Posterior vena cava (tissue), 2 donors: ENCODE measurements around the gene TRABD2B. TPM values are rescaled to one million over a fixed set of nuclear protein-coding genes. Genes with fewer than 3 reads are reported as not detected.
"Not testable (repeated sequence)": the region's sequence is repeated elsewhere in the genome, so short reads cannot be mapped to it uniquely, and the experiment has no call there.

Experiments
- DNase-seq: peaks from one replicate; pipeline ENCODE4 v3.0.0-alpha.2; 2020; ENCODE audit warnings: low spot score
- intact Hi-C, 2 donors: fragments of 100-400 bp; cut with DNase I; formaldehyde crosslinking; loops; one replicate each; pipeline versions ENCODE4 v1.14.1 to v1.14.2; 2022 to 2023
- total RNA-seq, 2 donors: library from RNA; stranded (reverse); fragmentation: NEBNext Ultra II Directional; extraction: Animal tissue kit (Norgen Biotek cat#: 25700); gene quantifications; one replicate each; pipeline ENCODE4 v1.2.1, GENCODE V29; 2021
- donor health status: DM: yes; HTN: yes; CAD: no.
- donor health status: DM: yes; HTN: yes; CAD: no.

The TRABD2B gene
- total RNA-seq, 2 donors from 2014 or later: 10.5 to 16.4 TPM

GRCh38 chr1:47975302-47975921 is 21.8 kb downstream of the TRABD2B start:
- intact Hi-C loops: no loop called here
- no peak for DNase-seq

DNA sequence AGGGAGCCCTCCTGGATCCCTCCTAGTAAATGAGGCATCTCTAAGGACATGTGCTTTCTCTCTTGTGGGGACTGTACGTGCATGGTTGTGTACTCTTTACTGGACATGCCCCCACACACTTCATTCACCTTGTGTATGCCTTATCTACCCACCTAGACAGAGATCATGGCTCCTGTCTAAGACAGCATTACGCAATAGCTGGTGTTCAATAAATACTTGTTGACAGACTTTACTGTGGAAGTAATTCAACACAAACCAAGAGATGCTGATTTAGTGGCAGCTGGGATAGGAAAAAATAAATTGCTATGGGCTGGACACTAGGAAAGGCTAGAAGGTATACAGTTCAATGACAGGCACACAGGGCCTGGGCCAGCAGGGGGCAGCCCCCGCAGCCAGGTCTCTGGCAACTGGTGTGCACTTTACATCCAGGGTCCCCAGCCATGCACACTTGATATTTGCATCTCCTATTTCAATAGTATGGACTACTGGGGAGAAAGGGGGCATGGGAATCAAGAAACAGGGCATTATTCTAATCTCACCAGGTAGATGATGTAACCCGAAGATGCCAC is 24.2 kb downstream of the TRABD2B start:
- intact Hi-C loops: no loop called here
- DNase-seq: no peak

GRCh38 chr1:47971385-47972160 is 25.6 kb downstream of the TRABD2B start:
- no peak for DNase-seq
- intact Hi-C loops: no loop called here

DNA sequence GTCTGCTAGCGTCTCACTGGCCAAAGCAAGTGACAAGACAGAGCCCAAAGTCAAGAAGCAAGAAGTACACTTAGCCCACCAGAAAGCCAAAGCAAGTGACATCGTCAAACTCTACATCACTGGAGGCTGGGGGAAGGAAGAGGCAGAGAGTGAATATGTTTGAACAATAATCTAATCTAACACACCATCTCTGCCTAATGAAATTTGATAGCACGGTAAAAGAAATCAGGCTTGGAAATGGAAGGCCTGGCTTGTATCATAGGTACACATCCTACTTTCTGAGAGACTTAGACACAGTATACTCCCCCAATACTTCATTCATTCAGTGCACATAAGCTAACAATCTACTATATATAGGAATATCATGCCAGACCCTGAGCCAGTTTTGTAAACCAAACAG is 26.3 kb downstream of the TRABD2B start:
- intact Hi-C loops: no loop called here
- no peak for DNase-seq

DNA sequence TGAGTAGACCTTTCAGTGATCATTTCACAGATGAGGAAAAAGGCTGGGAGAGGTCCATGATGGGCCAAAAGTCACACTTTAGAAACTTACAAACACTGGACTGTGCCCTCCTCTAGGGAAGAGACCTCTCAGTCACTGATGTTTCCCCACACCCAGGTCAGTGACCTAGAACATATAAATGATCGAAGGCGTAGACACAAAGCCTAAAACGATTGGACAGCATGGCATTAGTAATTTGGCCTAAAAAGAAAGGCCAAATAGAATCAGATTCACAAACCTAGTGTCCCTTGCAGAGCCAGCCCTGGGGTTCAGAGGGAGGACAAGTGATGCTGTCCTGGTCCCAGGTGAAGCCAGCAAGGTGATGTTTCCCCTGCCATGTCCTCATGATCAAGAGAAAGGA is 27.7 kb downstream of the TRABD2B start:
- no peak for DNase-seq
- intact Hi-C loops: no loop called here

DNA sequence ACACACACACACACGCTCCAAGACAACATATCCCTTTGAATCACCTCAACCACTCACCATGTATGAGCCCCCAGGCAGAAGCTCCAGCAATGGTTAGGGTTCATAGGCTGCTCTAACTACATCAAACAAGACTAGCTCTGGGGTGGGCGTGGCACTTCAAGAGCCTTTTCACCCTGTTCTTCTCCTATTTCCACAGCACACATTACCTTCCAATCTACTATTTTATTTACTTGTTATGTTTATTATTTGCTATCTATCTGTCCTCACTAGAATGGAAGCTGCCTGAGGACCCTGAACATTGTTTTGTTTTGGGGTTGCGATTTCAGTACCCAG is 28.7 kb downstream of the TRABD2B start:
- intact Hi-C loops: no loop called here
- no peak for DNase-seq

DNA sequence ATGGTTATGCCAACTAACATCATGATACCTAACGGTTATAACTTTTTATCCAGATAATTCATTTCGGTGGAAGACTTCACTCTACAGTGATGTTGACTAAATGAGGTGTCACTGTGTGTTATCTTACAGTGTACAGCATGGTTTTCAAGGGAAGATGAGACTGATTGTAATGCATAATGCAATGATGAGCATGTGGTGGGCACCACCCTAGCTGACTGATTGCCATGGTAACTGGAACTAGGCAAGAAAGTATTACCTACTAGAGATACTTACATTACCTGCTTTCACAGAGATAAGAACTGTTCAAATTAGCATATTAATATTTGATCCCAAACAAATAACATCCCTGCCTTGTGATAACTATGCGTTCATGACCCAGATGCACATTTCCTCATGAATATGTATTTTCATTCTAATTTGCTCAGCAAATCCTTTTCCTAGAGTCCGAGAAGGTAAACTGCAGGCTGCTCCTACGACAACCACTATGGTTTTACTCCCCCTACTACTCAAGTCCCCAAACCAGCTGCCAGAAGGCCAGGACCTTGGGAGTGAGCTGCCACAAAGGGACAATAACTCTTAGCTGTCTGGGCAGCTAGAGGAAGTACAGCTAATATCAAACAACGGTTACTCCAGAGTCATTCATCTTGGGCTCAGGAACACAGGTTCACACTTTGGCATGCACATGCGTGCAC is 29.2 kb downstream of the TRABD2B start:
- intact Hi-C loops: no loop called here

DNA sequence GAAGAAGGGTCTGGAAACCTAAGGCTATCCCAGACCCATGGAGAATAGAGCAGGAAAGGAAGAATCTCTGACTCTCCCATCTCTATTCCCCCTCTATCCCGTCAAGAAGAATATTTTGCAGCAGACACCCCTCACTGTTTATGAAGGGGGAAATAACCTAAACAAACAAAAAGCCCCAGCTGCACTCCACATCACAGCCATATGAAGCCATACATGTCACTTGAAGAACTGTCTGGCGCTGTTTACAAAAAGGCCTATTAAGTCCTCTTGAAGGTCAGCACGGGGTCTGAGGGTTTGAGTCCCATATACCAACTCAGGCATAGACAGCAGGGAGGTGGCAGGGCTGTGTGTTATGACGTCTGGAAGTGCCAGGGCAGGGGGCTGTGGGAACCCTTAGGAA is 31.4 kb downstream of the TRABD2B start:
- intact Hi-C loops: no loop called here
- no peak for DNase-seq

More for the DNA sequence above, 29.2 kb downstream of the TRABD2B start:
- no peak for DNase-seq

DNA sequence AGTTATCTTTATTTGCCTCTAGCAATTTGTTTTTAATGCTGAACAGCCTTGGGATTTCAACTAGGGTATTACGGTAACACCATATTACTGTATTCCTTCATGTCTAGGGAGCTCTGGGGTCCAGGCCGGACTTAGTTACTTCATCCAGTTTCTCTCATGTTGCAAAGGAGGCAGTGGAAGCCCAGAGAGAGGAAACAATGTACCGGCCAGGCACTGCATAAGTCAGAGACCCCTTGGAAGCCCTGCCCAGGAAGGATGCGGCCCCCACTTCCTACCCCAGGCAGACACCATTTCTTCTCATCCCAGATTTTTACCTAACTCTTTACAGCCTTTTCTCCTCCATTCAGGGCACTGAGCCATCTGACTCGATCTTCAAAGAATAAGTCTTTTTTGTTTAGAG is 32.5 kb downstream of the TRABD2B start:
- intact Hi-C loops: no loop called here
- DNase-seq: no peak

DNA sequence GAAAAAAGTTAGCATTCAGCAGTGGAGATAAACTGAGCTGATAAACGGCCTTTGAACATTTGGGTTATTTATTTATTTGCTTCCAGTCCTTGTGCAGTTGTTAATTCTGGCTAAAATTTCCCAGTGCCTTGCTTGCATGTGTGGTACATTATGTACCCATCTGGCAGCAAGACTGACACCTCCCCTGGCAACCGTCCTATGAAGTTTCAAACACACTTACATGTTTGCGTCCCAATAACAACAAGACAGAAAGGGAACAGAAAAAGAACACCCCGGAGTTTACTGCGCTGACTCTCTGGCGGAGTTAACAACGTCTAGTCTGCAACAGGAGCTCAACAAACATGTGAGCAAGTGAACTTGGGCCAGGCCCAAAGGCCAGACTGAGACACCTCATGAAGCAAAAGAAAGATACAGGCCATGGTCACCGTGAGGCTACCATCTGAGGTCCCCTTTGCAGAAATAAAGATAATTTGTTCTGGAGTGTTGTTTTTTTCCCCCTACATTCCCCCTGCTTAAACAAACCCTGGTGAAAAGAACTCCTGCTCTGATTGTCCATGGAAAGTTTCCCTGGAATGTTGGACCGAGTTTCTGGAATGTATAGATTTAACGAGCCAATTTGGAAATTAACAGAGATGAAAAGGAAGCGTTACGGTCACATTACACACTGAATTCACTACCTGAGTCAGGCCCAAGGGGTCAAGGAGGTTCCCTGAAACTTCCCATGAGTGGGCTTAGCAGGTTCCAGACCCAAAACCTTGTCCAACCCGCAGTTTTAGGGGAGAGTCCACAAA is 33.4 kb downstream of the TRABD2B start:
- DNase-seq: no peak
- intact Hi-C loops: no loop called here

GRCh38 chr1:47962750-47963492 is 34.3 kb downstream of the TRABD2B start:
- intact Hi-C loops: no loop called here
- no peak for DNase-seq

DNA sequence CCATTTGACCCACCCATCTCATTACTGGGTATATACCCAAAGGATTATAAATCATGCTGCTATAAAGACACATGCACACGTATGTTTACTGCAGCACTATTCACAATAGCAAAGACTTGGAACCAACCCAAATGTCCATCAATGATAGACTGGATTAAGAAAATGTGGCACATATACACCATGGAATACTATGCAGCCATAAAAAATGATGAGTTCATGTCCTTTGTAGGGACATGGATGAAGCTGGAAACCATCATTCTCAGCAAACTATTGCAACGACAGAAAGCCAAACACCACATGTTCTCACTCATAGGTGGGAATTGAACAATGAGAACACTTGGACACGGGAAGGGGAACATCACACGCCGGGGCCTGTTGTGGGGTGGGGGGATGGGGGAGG is 35.4 kb downstream of the TRABD2B start:
- intact Hi-C loops, DNase-seq: not testable (repeated sequence)

GRCh38 chr1:47956491-47956890 is 40.7 kb downstream of the TRABD2B start:
- intact Hi-C loops: not testable (repeated sequence)

GRCh38 chr1:47953661-47954060 is 43.5 kb downstream of the TRABD2B start:
- intact Hi-C loops: no loop called here
- no peak for DNase-seq

More at GRCh38 chr1:47956491-47956890, 40.7 kb downstream of the TRABD2B start:
- DNase-seq: not testable (repeated sequence)

- intact Hi-C loops: no loop called here
- no peak for DNase-seq
These were observed 45.5 kb downstream of the TRABD2B start for GRCh38 chr1:47951545-47952235.

DNA sequence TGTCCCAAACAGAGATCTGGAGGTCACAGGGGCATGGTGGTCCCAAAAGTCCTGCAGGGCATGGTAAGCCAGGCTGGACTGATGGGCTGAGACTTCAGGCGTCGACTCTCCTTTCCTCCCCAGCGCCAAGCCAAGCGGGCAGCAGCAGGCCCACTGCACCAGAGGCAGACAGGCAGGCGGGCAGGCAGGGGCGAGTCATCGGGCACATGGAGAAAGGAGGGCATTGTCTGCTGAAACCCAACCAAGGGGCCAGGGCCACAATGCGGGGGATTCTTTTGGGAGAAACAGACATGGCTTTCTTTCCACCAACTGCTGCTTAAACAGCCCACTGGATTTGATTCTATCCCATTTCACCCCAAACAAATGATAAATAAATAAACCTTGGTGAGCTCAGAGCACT is 46.2 kb downstream of the TRABD2B start:
- DNase-seq: no peak
- intact Hi-C loops: no loop called here

DNA sequence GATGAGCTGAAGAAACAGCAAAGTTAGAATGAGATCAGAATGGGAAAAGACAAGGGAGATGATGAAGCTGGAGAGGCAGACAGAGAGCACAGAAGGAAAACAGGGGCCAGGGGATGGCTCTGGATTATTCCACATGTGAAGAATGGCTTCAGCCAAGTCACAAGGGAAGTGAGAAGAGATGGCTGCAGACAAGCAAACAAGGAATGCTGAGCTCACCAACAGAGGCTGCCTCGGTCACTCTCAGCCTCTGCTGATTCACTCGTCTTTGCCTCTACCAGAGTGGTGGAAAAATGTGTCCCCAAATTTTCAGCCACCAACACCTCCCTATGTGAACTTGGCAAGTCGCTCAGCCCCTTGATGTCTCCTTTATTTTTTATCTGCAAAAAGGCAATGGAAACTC is 46.7 kb downstream of the TRABD2B start:
- intact Hi-C loops: no loop called here
- no peak for DNase-seq

DNA sequence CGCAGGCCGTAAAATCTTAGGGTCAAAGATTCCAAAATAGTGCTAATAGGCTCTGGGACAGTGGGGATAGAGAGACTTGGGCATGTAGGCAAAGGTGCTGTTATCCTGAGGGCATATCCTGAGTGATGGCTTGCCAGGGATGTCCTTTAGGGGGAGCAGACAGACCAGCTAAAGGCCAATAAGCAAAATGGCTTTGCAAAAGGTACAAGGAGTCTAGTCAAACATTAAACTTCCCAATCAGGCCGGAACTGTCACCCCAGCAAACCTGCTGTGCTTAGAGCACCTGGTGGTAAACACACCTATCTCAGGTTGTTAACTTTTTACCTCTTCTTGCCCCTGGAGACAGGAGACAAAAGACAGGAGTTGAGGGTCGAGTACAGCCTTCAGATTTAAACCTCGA is 49.1 kb downstream of the TRABD2B start:
- no peak for DNase-seq
- intact Hi-C loops: no loop called here
